SK-N-MC (cell line): Measurements from ENCODE around the gene PSORS1C1.

Source experiments
- EZH2 ChIP-seq: fragments of 200-600 bp; sonication (generic); IDR thresholded peaks from one replicate; pipeline ENCODE4 v1.6.1; 2017; ENCODE audit warnings: antibody characterized with exemption
- FOXP2 ChIP-seq: optimal IDR thresholded peaks from 2 replicates; pipeline ENCODE3; 2011; ENCODE audit warnings: mild to moderate bottlenecking, moderate library complexity; ENCODE audit not compliant: insufficient read depth; ENCODE audit errors: extremely low read length, control extremely low read depth
- POLR2AphosphoS5 ChIP-seq: IDR thresholded peaks from 2 replicates; pipeline ENCODE4 v1.6.1; 2012; ENCODE audit warnings: mild to moderate bottlenecking, low read depth, low read length, borderline replicate concordance

DNA sequence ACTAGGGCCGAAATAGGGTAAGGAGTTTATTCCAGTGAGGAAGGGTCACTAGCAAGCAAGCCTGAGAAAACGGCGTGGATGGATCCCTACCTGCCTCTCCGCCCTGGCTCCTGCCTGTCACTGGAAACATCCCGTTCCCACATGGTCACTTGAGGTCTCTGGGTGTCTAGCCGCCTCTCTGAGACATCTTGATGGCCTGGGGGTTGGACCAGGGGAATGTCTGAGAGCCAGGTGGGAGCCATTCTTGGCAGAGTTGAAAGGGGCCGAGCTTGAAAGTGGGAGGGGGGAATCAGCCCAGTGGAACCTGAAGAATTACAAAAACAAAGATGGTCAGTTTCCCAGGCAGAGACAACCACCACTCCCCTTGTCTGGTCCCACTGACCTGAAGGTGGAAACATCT lies 42.0 kb downstream of the PSORS1C1 start:
- TF ChIP-seq POLR2AphosphoS5 (no peak), FOXP2 (no peak), EZH2 (no peak)
